K562 (cell line): ENCODE results near the gene PIK3CG. TPM values are rescaled to one million over a fixed set of nuclear protein-coding genes. Genes with fewer than 3 reads are reported as not detected.

Experiments
- ATAC-seq: fragments of 200-7000 bp; cut with Tn5 transposase; 3 replicates; pipeline ENCODE4 v1.9.1; 2020; ENCODE audit warnings: moderate library complexity
- BruUV-seq: library from RNA; stranded (reverse); fragments of 400-500 nt; replicated peaks from 2 replicates; lab custom pipeline; 2021; lab: Mats Ljungman, UMichigan
- CTCF ChIA-PET: fragments of 300-600 bp; formaldehyde crosslinking; extraction: SDS; loops from one replicate; lab custom pipeline; 2021; ENCODE audit warnings: low intra/inter-chr PET ratio; lab: Yijun Ruan, JAX
- POLR2A ChIA-PET: fragments of 300-600, 350-650 bp; sonication (Branson Sonifier 250); formaldehyde crosslinking; extraction: SDS; loops from one replicate; lab custom pipeline; 2021; ENCODE audit warnings: antibody characterized with exemption, inconsistent platforms; lab: Yijun Ruan, JAX
- DNase-seq, 4 experiments: peaks; one replicate each; pipeline versions ENCODE4 v3.0.0 to v3.0.0-alpha.2; 2011 to 2018; ENCODE audit warnings: low spot score in 3 of 4, mixed read lengths in 3 of 4; ENCODE audit errors: extremely low read depth in 1 of 4
- FAIRE-seq: peaks from 2 replicates; lab custom pipeline; 2011; peaks lifted over from hg19 to GRCh38; lab: Jason Lieb, UNC
- H2AFZ ChIP-seq: 2 replicates; pipeline ENCODE4 v1.6.0; 2011; ENCODE audit warnings: low read depth, low read length, control low read depth, inconsistent platforms
- H3K27ac ChIP-seq: fragments of 200-600 bp; 3 replicates; pipeline ENCODE4 v1.8.0; 2011; ENCODE audit warnings: low read depth, mild to moderate bottlenecking, control low read depth, inconsistent platforms, low read length, moderate library complexity, mixed read lengths; ENCODE audit errors: extremely low read depth
- H3K27me3 ChIP-seq, 2 experiments: fragments of 300-600 bp in 1 of 2; 2 replicates in 1 of 2; 3 replicates in 1 of 2; pipeline versions ENCODE4 v1.6.0 to v1.8.0; 2011; ENCODE audit warnings: inconsistent platforms in 2 of 2, low read length in 2 of 2, mild to moderate bottlenecking in 1 of 2, mixed read lengths in 1 of 2, moderate library complexity in 1 of 2; ENCODE audit not compliant: control insufficient read depth in 2 of 2, insufficient read depth in 2 of 2
- H3K36me3 ChIP-seq: fragments of 300-600 bp; 3 replicates; pipeline ENCODE4 v1.8.0; 2011; ENCODE audit warnings: mild to moderate bottlenecking, low read length, inconsistent platforms; ENCODE audit not compliant: control insufficient read depth, insufficient read depth
- H3K4me1 ChIP-seq, 2 experiments: fragments of 200-600 bp in 1 of 2; replicated peaks in 1 of 2; 2 replicates in 1 of 2; 3 replicates in 1 of 2; pipeline versions ENCODE4 v1.5.1 to v1.8.0; 2011; ENCODE audit warnings: inconsistent platforms in 2 of 2, low read length in 2 of 2, mild to moderate bottlenecking in 1 of 2, mixed read lengths in 1 of 2, moderate library complexity in 1 of 2; ENCODE audit not compliant: control insufficient read depth in 2 of 2, insufficient read depth in 2 of 2
- H3K4me2 ChIP-seq: 2 replicates; pipeline ENCODE4 v1.6.1; 2011; ENCODE audit warnings: low read length, control low read depth, inconsistent platforms, mixed read lengths; ENCODE audit not compliant: insufficient read depth
- H3K4me3 ChIP-seq: fragments of 200-600 bp; sonication (generic), shearing (Covaris generic); 2 replicates; pipeline ENCODE4 v1.5.1; 2016; ENCODE audit warnings: control low read depth, inconsistent platforms
- H3K79me2 ChIP-seq: fragments of 200-600 bp; 3 replicates; pipeline ENCODE4 v1.8.0; 2011; ENCODE audit warnings: low read length, inconsistent platforms; ENCODE audit not compliant: control insufficient read depth, insufficient read depth
- H3K9ac ChIP-seq, 2 experiments: 2 replicates each; pipeline versions ENCODE4 v1.6.0 to v1.6.1; 2011; ENCODE audit warnings: low read depth in 2 of 2, low read length in 2 of 2, control low read depth in 1 of 2, inconsistent platforms in 1 of 2, mild to moderate bottlenecking in 1 of 2, mixed read lengths in 1 of 2; ENCODE audit not compliant: insufficient read depth in 1 of 2
- H3K9me1 ChIP-seq: one replicate; pipeline ENCODE4 v1.6.0; 2011; ENCODE audit warnings: inconsistent platforms, mild to moderate bottlenecking, low read length, moderate library complexity; ENCODE audit not compliant: control insufficient read depth, insufficient read depth
- H3K9me3 ChIP-seq: replicated peaks from 2 replicates; pipeline ENCODE4 v1.5.1; 2011; ENCODE audit warnings: low read depth, low read length, inconsistent platforms; ENCODE audit not compliant: control insufficient read depth, insufficient read depth
- H4K20me1 ChIP-seq: replicated peaks from 2 replicates; pipeline ENCODE4 v1.6.1; 2011; ENCODE audit warnings: low read length, inconsistent platforms, mixed read lengths; ENCODE audit not compliant: control insufficient read depth, insufficient read depth
- BRF1 ChIP-seq: IDR thresholded peaks from 3 replicates; pipeline ENCODE4 v1.6.1; 2011; ENCODE audit warnings: borderline replicate concordance, mild to moderate bottlenecking; ENCODE audit not compliant: insufficient read length; ENCODE audit errors: extremely low read depth
- CCAR2 ChIP-seq: fragments of 200-400 bp; formaldehyde crosslinking; IDR thresholded peaks from 2 replicates; pipeline ENCODE4 v1.6.1; 2017; ENCODE audit warnings: mild to moderate bottlenecking, low read depth, low read length
- CCNT2 ChIP-seq: IDR thresholded peaks from 2 replicates; pipeline ENCODE4 v1.6.1; 2011; ENCODE audit warnings: borderline replicate concordance, low read depth, mild to moderate bottlenecking, moderate library complexity, mixed read lengths, low read length; ENCODE audit not compliant: insufficient read length; ENCODE audit errors: extremely low read depth
- JUNB ChIP-seq: fragments of 450-650 bp; formaldehyde crosslinking; conservative IDR thresholded peaks from 2 replicates; pipeline ENCODE4 v1.4.0; 2020; ENCODE audit warnings: mild to moderate bottlenecking
- KLF13 ChIP-seq: fragments of 450-650 bp; IDR thresholded peaks from 2 replicates; pipeline ENCODE4 v1.6.1; 2016; ENCODE audit warnings: missing genetic modification characterization, low read depth, mild to moderate bottlenecking, missing compliant biosample characterization, moderate library complexity, borderline replicate concordance
- MCM7 ChIP-seq, 2 experiments: fragments of 450-650 bp; IDR thresholded peaks; 2 replicates each; pipeline ENCODE4 v1.6.1; 2016 to 2018
- NFE2L1 ChIP-seq: fragments of 450-650 bp; IDR thresholded peaks from 2 replicates; pipeline ENCODE4 v1.6.1; 2016; ENCODE audit warnings: missing genetic modification characterization, low read depth, mild to moderate bottlenecking, missing compliant biosample characterization, moderate library complexity, borderline replicate concordance
- PCBP2 ChIP-seq: fragments of 200-400 bp; formaldehyde crosslinking; IDR thresholded peaks from 2 replicates; pipeline ENCODE4 v1.6.1; 2018; ENCODE audit warnings: low read length, low read depth, mild to moderate bottlenecking, moderate library complexity; ENCODE audit not compliant: poor library complexity, severe bottlenecking
- SIN3B ChIP-seq: fragments of 450-650 bp; IDR thresholded peaks from 2 replicates; pipeline ENCODE4 v1.6.1; 2017; ENCODE audit warnings: low read depth, mild to moderate bottlenecking, moderate library complexity
- USF1 ChIP-seq: sonication (generic); formaldehyde crosslinking; IDR thresholded peaks from 2 replicates; pipeline ENCODE4 v1.9.0; 2022; ENCODE audit warnings: mild to moderate bottlenecking, missing genetic modification reagents
- ZHX1 ChIP-seq: fragments of 150-350 bp; conservative IDR thresholded peaks from 2 replicates; pipeline ENCODE4 v1.6.1; 2014; ENCODE audit warnings: low read length
- ZNF24 ChIP-seq: fragments of 450-650 bp; IDR thresholded peaks from 2 replicates; pipeline ENCODE4 v1.6.1; 2016
- WGBS: fragments of 100-300 bp; shearing (Covaris generic); methylation state at CpG from one replicate; pipeline ENCODE4 v1.1.6; 2016; ENCODE audit warnings: low coverage, mixed read lengths; ENCODE audit not compliant: insufficient coverage; ENCODE audit errors: missing lambda C conversion rate; 5-methylcytosine and 5-hydroxymethylcytosine counted together
- in situ Hi-C: fragments of 300-500 bp; cut with MboI; formaldehyde crosslinking; loops from 4 replicates; pipeline ENCODE4 v1.15.0; 2018; ENCODE audit warnings: inconsistent platforms, mixed read lengths
- intact Hi-C: fragments of 100-400 bp; cut with micrococcal nuclease; formaldehyde crosslinking; loops from 2 replicates; pipeline ENCODE4 v1.14.2; 2022
- polyA plus RNA-seq, 8 experiments: library from polyadenylated mRNA; depleted of rRNA in 4 of 8; stranded (reverse) in 5 of 8; unstranded in 3 of 8; fragments of >200 nt; fragmentation: Nextera tagmentation in 2 of 8; fragmentation: Illumina TruSeq in 1 of 8; extraction: Ambion mirVana in 2 of 8; extraction: Trizol in 1 of 8; gene quantifications; 2 replicates each; pipeline versions ENCODE4 v1.2.1 to v1.2.3, GENCODE V29; 2011 to 2014; ENCODE audit warnings: inconsistent platforms in 1 of 8, missing spikeins in 1 of 8
- total RNA-seq, 7 experiments: library from RNA; depleted of rRNA in 6 of 7; stranded (reverse); fragments of >200 nt in 6 of 7; fragmentation: Illumina TruSeq in 2 of 7; extraction: Trizol in 2 of 7; gene quantifications; 2 replicates each; pipeline versions ENCODE4 v1.2.1 to v1.2.3, GENCODE V29; 2011 to 2021; ENCODE audit warnings: low replicate concordance in 1 of 7

PIK3CG gene
- total and polyA plus RNA-seq, 9 of the 15 experiments (the other 6 are each of a cell fraction or from before 2014, with no cell fraction given), result 5.3 to 42.5 (median 29.0) TPM

- TF ChIP-seq KLF13 (tag), result no peak
- no peak for TF ChIP-seq JUNB (CRISPR knock-in tag)
Observed at GRCh38 chr7:106823631-106824030, 41.5 kb upstream of the PIK3CG start (continued).

GRCh38 chr7:106824458-106824857 lies 40.6 kb upstream of the PIK3CG start:
- no TSS peak for BruUV-seq

More at GRCh38 chr7:106824458-106824857, 40.6 kb upstream of the PIK3CG start:
- H3K4me2 ChIP-seq, result no peak overlapping the region
- no peak for DNase-seq
- no peak for ATAC-seq
- intact Hi-C loops, result no loop called here
- 38% methylated on average over 4 of the region's 4 CpGs for WGBS
- no peak for FAIRE-seq
- no peaks in the 10 kb centered on the region for H3K4me1 ChIP-seq
- H2AFZ ChIP-seq, result no peak overlapping the region
- TF ChIP-seq MCM7 (IDR thresholded peaks at IDR 0.05), result no peak
- no peak for TF ChIP-seq SIN3B
- TF ChIP-seq CCNT2, result no peak
- TF ChIP-seq USF1 (CRISPR knock-in tag), result no peak
- no peak for TF ChIP-seq NFE2L1 (tag)
- TF ChIP-seq CCAR2, result no peak
- TF ChIP-seq ZHX1, result no peak
- TF ChIP-seq ZNF24, result no peak
- TF ChIP-seq BRF1, result no peak
- TF ChIP-seq PCBP2, result no peak
- CTCF ChIA-PET, result no interaction called here
- no peak overlapping the region for H3K27ac ChIP-seq
- H3K36me3 ChIP-seq, result no peaks in the 10 kb centered on the region
- H3K9me1 ChIP-seq, result no peaks in the 10 kb centered on the region
- 0 out of 2 replicates have a peak, but pooled peaks cover 5% of the 10 kb centered on the region for H3K9me3 ChIP-seq
- in situ Hi-C loops, result no loop called here
- H3K4me3 ChIP-seq, result no peak overlapping the region
- H3K79me2 ChIP-seq, result no peaks in the 10 kb centered on the region
- no peaks in the 10 kb centered on the region for H4K20me1 ChIP-seq
- H3K27me3 ChIP-seq, result no peaks in the 10 kb centered on the region
- POLR2A ChIA-PET, result no interaction called here
- no peak overlapping the region for H3K9ac ChIP-seq
